ENCODE measurements around the gene SLCO2B1.

Gene SLCO2B1

GRCh38 chr11:75163921-75164849, 13.3 kb downstream of the SLCO2B1 start:
- no peak for DNase-seq

GRCh38 chr11:75165721-75166120, 14.8 kb downstream of the SLCO2B1 start:
- DNase-seq = no peak

- no peak for DNase-seq
Measured at GRCh38 chr11:75166791-75167190, 15.9 kb downstream of the SLCO2B1 start.

- DNase-seq = no peak
Measured at GRCh38 chr11:75167617-75168016, 16.7 kb downstream of the SLCO2B1 start.

GRCh38 chr11:75169101-75169885, 18.4 kb downstream of the SLCO2B1 start:
- no peak for DNase-seq

GRCh38 chr11:75170516-75171201, 19.8 kb downstream of the SLCO2B1 start:
- DNase-seq = no peak

- no peak for DNase-seq
Measured at GRCh38 chr11:75173336-75173735, 22.4 kb downstream of the SLCO2B1 start.

- no peak for DNase-seq
Measured at GRCh38 chr11:75174781-75175370, 24.0 kb downstream of the SLCO2B1 start.

GRCh38 chr11:75182664-75183063, 31.8 kb downstream of the SLCO2B1 start:
- DNase-seq = no peak

- no peak for DNase-seq
Measured at GRCh38 chr11:75184051-75184450, 33.1 kb downstream of the SLCO2B1 start.

GRCh38 chr11:75184757-75185425, 34.0 kb downstream of the SLCO2B1 start:
- DNase-seq = no peak

- DNase-seq = no peak
Measured at GRCh38 chr11:75185866-75186265, 35.0 kb downstream of the SLCO2B1 start.

GRCh38 chr11:75186999-75187398, 36.1 kb downstream of the SLCO2B1 start:
- no peak for DNase-seq

- no peak for DNase-seq
Measured at GRCh38 chr11:75188671-75189070, 37.8 kb downstream of the SLCO2B1 start.

- DNase-seq = no peak
Measured at GRCh38 chr11:75189108-75189507, 38.2 kb downstream of the SLCO2B1 start.

GRCh38 chr11:75189911-75190310, 39.0 kb downstream of the SLCO2B1 start:
- DNase-seq = no peak

GRCh38 chr11:75190652-75191329, 39.9 kb downstream of the SLCO2B1 start:
- no peak for DNase-seq

GRCh38 chr11:75191330-75191717, 40.4 kb downstream of the SLCO2B1 start:
- no peak for DNase-seq

- DNase-seq = no peak
Measured at GRCh38 chr11:75193271-75193670, 42.4 kb downstream of the SLCO2B1 start.

GRCh38 chr11:75193711-75194110, 42.8 kb downstream of the SLCO2B1 start:
- DNase-seq = no peak

GRCh38 chr11:75194147-75194546, 43.2 kb downstream of the SLCO2B1 start:
- no peak for DNase-seq

Data from stimulated activated CD4-positive, alpha-beta T cell treated with anti-CD3 and anti-CD28 coated beads, Interleukin-2, amount 100 ng/mL, for 48 hours (primary cell).